Activated CD4-positive, alpha-beta T cell treated with anti-CD3 and anti-CD28 coated beads, Interleukin-2, amount 50 U/mL, for 48 hours (primary cell): Measurements from ENCODE around the gene RNF213.

Experiments
- DNase-seq, 2 experiments: peaks; one replicate each; pipeline ENCODE4 v3.0.0-alpha.2; 2020

The RNF213 gene

DNA sequence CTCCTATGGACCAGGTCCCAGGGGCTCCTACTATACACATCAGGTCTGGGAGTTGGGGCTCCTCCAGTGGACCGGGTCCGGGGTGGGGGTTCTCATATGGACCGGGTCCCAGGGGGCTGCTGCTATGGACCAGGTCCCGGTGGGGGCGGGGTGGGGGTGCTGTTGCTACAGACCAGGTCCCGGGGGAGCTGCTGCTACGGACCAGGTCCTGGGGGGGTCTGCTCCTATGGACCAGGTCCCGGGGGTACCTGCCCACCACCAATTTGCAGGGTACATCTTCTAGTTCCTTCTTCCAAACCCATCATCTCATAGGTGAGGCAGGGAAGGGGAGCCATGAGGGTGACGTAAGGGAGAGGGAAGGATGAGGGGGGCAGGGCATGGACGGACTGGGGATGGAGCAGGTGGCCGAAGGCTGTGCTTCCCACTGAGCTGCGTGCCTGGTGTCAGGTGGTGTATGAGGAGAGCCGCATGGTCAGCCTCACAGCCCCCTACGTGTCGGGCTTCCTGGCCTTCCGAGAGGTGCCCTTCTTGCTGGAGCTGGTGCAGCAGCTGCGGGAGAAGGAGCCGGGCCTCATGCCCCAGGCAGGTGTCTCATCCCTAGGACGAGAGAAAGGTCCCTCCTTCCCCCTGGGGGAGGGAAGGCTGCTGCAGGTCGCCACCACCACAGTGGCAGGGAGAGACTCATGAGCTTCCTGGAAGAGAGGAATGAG, 160.9 kb downstream of the RNF213 start:
- no peak for DNase-seq

GRCh38 chr17:80422276-80422675, 161.6 kb downstream of the RNF213 start:
- DNase-seq, result no peak

GRCh38 chr17:80422981-80423380, 162.3 kb downstream of the RNF213 start:
- DNase-seq, result no peak

- DNase-seq, result no peak
These were observed 163.0 kb downstream of the RNF213 start for GRCh38 chr17:80423536-80424225.

DNA sequence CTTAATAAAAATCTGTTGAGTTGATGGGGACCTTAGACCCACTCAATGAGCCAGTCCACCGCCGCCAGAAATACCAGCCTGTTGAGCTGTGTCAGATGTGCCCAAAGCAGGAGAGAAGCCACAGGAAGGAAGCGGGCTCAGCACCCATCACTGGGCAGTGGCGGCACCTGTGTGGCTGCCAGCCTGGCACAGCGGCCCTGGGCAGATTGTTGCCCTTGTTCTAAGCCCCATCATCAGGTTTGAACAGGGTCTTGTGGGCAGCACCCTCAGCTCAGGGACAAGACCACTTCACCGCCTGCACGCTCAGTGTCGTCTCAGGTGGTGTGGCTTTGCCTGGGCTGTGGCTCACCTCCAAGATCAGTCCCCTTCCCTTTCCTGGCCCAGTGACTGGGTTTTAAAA, 163.6 kb downstream of the RNF213 start:
- no peak for DNase-seq

DNA sequence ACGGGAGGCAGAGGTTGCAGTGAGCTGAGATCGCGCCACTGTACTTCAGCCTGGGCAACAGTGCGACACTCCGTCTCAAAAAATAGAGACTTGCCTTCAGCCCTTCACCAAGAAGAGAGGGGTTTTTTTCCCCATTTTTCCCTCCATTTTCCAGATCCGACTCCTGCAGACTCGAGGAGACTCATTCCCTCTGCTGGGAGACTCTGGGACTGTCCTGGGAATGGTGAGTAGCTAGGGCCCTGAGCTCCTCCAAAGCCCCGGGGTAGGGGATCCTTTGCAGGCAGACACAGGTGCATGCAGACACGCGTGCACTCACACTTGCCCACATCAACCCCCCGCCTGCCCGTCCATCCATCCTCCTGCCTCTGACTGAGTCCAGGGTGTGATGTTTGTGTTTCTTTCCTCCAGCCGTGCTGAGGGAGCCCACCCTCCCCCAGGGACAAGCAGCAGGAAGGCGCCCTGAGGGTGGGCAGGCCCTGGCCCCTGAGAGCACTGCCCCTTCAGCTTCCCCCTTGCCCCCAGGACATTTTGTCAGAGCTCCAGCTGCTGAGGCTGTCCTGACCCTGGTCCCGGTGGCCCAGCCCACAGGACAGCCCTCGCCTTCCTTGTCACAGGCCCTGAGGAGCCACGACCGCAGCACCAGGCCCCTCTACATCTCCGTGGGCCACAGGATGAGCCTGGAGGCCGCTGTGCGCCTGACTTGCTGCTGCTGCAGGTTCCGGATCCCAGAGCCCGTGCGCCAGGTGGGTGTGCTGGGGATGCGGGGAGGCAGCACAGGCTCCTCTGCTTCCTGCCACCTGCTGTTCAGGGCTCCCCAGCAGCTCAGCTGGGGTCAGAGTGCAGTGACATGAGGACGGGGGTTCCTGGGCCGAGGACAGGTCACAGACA, 164.5 kb downstream of the RNF213 start:
- DNase-seq, result no peak

DNA sequence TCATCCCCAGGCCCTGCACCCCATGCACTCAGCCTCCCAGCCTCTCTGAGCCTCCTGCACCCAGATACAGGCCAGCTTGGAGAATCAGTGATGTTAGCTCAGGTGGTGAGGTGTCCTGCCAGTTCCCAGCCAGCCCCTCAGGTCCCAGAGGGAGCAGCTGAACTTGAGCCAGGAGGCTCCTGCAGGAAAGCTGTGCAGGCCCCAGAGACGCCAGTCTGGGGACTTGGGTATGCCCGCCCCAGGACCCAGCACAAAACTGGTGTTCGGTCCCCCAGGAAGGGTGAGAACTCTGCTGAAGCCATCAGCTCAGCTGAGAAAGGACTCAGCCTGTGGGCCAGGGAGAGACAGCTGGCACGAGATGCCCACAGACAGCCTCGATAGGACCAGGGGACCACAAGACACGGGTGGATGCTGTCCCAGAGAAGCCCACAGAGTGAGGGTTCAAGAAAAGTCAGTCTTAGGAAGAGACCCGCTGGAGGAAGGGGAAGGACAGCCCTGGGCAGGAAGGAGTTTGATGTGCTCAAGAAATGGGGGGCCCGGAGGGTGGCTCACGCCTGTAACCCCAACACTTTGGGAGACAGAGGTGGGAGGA, 165.3 kb downstream of the RNF213 start:
- DNase-seq, result no peak

GRCh38 chr17:80426671-80427326, 166.1 kb downstream of the RNF213 start:
- DNase-seq, result peak; percentile 90

- no peak for DNase-seq
These were observed 167.0 kb downstream of the RNF213 start for GRCh38 chr17:80427366-80428282.

DNA sequence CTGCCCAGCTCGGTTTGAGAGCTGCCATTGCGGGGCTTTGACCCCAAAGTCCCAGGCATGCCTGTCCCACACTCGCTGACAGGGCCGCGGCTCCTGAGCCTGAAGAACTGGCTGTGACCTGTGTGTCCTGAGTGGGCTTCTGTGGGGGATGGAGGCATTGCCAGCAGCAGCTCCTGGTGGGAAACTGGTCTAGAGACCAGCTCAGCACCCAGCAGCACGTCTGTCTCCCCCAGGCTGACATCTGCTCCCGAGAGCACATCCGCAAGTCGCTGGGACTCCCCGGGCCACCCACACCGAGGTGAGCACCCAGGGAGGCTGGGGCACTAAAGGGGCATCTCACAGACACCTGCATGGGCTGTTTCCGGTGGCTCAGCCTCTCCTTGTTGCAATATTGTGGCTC, 167.7 kb downstream of the RNF213 start:
- DNase-seq, result no peak

DNA sequence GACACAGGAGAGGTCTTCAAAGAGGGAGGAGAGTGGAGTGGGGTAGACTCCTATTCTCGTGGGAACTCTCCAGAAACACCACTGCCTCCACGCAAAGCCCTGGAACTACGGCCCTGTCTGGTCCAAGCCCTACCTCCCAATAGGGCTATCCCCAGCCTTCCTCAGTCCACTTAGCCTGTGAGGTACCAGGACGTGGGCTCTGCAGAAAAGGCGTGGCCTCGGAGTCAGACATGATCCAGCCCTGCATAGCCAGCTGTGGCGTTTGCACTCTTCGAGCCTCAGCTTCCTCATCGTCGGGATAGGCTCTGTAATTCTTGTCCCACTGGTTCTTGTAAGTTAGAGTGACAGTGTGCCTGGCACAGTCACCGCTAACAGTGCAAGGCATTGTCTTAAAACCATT, 168.1 kb downstream of the RNF213 start:
- DNase-seq, result no peak

- DNase-seq, result no peak
These were observed 169.0 kb downstream of the RNF213 start for GRCh38 chr17:80429356-80430275.

DNA sequence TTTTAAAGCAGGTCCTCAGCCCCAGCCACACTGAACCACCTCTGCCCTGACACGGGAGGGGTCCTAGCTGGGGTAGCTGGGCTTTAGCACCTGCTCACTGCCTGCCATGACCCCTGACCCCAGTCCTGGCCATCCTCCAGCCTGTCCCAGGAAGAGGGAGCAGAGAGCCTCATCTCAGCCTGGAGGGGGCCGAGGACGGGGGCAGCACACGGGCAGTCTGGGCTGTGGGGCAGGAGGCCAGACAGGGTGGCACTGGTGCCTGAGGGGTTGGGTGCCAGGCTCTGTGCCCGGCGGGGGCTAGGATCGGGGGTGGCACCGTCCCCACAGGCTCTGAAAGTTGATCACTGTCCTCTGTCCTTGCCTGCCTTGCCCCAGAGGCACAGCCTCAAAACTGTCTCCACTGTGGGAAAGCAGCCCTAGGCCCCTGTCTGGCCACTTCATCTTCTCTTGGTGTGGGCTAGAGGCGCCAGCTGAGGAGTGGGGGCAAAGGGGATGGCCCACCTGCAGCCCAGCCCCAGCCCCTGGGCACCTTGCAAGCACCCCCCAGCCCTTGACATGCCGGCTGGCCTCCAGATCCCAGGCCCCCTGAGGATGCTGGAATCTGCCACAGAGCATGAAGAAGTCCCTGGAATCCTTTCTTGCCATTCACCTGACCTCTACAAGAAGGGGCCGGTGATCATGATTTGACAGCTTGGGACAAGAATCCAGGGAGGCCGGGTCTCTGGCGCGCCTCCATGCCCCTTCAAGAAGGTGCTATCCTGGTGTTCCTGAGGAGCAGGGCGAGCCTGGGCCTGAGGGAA, 170.0 kb downstream of the RNF213 start:
- DNase-seq, result no peak

- DNase-seq, result no peak
These were observed 170.9 kb downstream of the RNF213 start for GRCh38 chr17:80431246-80432195.

GRCh38 chr17:80432350-80432955, 171.8 kb downstream of the RNF213 start:
- DNase-seq, result no peak

DNA sequence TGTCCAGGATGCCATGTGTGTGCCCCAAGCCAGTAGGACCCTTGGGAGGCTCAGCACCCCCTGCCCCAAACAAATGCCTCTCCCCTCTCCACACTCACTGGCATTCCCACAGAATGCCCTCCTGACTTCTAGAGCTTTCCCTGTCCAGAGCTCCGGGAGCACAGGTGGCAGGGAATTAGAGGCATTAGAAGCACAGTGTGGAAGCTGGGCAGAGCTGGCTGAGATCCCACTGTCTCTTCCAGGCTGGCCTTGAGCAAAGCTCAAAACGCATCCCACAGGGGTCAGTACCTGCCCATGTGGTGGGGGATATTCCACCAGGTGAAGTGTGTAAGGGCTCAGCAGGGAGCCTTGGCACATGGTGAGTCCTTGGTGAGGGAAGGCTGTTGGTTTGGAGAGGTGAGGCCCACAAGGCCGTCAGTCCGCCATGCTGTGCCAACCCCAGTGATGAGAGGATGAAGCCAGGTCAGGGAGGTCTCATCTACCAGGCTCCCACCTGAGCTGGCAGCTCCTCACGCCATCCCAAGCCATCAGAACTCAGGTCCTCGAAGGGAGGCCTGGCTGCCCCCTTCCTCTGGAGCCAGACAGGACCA, 172.4 kb downstream of the RNF213 start:
- no peak for DNase-seq

- no peak for DNase-seq
These were observed 173.4 kb downstream of the RNF213 start for GRCh38 chr17:80433916-80434666.
